UCSD-AML1 (cell line): ENCODE data around the gene MED14.
"Not testable (repeated sequence)": the region's sequence is repeated elsewhere in the genome, so short reads cannot be mapped to it uniquely, and the experiment has no call there.

Experiments
- DNase-seq: peaks from one replicate; lab custom pipeline; 2025; ENCODE audit not compliant: unreplicated experiment; lab: John Stamatoyannopoulos, UW

Gene MED14

GRCh38 chrX:40735325-40736169, at the start of gene MED14:
MED14 (minus strand) TSS chrX:40735542; CDS start chrX:40735412, 130 bp downstream.
- DNase-seq: peak; percentile 94

- DNase-seq: no peak
These were observed 49.3 kb upstream of the MED14 start for GRCh38 chrX:40784516-40785151.

GRCh38 chrX:40782644-40783259, 47.4 kb upstream of the MED14 start:
- DNase-seq: not testable (repeated sequence)

GRCh38 chrX:40780951-40781350, 45.6 kb upstream of the MED14 start:
- no peak for DNase-seq

GRCh38 chrX:40780082-40780481, 44.7 kb upstream of the MED14 start:
- no peak for DNase-seq

- DNase-seq: no peak
These were observed 43.7 kb upstream of the MED14 start for GRCh38 chrX:40778861-40779575.

- no peak for DNase-seq
These were observed 38.5 kb upstream of the MED14 start for GRCh38 chrX:40773809-40774208.

GRCh38 chrX:40773188-40773587, 37.8 kb upstream of the MED14 start:
- DNase-seq: no peak

- no peak for DNase-seq
These were observed 36.9 kb upstream of the MED14 start for GRCh38 chrX:40772290-40772689.

GRCh38 chrX:40761762-40762161, 26.4 kb upstream of the MED14 start:
- DNase-seq: no peak

GRCh38 chrX:40759374-40759773, 24.0 kb upstream of the MED14 start:
- no peak for DNase-seq

- DNase-seq: no peak
These were observed 21.7 kb upstream of the MED14 start for GRCh38 chrX:40757058-40757457.

GRCh38 chrX:40755291-40756249, 20.2 kb upstream of the MED14 start:
- DNase-seq: no peak

GRCh38 chrX:40749681-40750494, 14.5 kb upstream of the MED14 start:
- no peak for DNase-seq

- no peak for DNase-seq
These were observed 13.6 kb upstream of the MED14 start for GRCh38 chrX:40748977-40749376.

- no peak for DNase-seq
These were observed 11.2 kb upstream of the MED14 start for GRCh38 chrX:40746521-40746920.

GRCh38 chrX:40736170-40736505, 796 bp upstream of the MED14 start:
- no peak for DNase-seq

GRCh38 chrX:40734971-40735324, 394 bp downstream of the MED14 start:
- DNase-seq: no peak

- DNase-seq: no peak
These were observed 1.6 kb downstream of the MED14 start for GRCh38 chrX:40733706-40734105.

GRCh38 chrX:40732499-40732898, 2.8 kb downstream of the MED14 start:
- DNase-seq: not testable (repeated sequence)
